NCI-H2196 treated with DMSO at 0.1 percent for 48 hours (cell line): ENCODE results near the gene ADGRA1.

Source experiments
- DNase-seq: peaks from one replicate; lab custom pipeline; 2025; ENCODE audit not compliant: unreplicated experiment; lab: John Stamatoyannopoulos, UW

The ADGRA1 gene

DNA sequence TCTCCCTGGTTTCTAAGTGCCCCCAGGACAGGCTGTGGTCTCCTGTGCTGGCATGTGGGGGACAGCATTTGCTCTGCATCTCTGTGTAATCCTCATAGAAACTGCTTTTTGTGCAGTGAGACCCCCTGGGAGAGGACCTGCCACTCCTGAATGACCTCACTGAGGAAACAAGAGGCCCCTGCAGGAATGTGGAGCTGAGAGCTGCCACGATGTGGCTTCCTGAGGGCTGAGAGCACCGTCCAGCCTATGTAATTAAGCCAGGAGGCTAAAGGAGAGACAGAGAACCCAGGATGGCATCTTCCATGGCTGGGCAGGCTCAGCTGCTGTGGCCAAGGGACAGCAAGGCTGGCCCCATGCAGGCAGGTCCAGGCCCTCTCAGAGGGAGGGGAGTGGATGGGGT is 32.3 kb upstream of the ADGRA1 start:
- DNase-seq, result no peak

DNA sequence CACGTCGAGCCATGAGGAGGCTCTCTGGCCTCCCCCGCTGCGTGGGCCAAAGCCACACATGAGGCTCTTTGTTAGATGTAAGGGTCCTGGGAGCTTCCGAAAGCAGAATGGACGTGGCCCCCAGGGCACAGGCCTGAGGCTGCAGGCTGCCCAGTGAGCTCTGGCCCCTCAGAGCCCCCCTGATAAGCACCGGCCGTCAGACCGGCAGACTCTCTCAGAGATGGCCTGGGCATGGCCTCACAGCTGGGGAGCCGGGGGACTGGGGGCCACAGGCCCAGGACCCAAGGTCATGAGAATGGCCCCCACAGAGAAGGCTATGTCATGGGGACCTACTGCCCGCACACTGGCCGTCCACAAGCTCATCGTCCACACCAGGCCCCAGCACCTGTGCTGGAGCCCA is 31.7 kb upstream of the ADGRA1 start:
- DNase-seq, result no peak

DNA sequence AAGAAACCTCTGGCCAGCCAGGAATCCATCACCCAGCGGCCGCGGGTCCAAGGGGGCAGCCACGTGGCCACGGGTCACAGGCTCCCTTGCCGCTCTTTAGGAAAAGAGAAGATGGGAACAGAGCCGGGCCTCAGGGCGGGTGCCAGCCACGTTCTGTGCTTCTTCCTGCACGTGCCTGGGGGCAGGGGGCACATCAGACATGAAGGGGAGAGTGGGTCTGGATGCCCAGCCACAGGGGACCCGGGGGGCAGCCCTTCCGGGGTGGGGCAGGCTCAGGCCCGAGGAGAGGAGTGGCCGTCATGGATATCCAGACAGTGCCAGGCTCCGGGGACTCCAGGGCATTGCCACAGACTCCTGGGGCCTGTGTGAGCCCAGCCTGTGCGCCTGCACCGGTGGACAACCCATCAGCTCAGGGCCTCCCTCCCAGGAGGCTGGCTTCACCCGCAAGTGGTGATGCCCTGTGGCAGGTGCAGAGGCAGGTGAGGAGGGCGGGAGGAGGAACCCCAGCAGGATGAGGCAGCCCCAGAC is 31.0 kb upstream of the ADGRA1 start:
- DNase-seq, result no peak

DNA sequence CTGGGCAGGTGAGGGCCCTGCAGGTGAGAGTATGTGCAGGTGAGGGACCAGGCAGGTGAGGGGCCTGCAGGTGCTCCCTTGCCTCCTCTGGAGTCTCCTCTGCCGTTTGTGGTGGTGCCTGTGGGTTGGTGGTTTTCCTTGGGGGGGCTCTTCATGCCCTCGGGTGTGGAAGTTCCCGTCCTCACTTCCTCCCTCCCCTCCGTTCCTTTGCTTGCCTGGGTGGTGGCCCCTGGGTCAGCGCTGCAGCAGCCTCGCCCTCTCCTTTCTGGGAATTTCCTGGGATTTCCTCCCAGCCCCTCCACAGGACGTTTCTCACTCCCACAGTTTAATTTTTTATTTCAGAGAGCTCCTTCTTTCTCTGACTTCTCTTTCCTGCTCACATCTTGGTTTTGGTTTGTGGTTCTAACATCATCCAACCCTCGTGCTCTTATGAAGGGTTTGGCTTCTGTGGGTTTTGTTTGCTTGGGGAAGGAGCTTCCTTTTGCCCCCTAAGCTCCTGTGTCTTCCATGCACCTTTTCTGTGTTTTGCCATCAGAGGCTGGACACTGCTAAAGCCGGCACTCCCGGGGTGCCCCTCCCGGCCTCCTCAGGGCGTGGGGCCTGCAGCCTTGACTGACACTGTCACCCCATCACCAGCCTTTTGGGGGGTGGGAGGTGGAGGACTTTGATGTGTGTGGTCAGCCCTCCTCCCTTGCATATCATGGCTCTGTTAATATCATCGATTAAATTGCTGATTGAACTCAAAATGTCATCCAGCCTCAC is 29.2 kb upstream of the ADGRA1 start:
- no peak for DNase-seq

DNA sequence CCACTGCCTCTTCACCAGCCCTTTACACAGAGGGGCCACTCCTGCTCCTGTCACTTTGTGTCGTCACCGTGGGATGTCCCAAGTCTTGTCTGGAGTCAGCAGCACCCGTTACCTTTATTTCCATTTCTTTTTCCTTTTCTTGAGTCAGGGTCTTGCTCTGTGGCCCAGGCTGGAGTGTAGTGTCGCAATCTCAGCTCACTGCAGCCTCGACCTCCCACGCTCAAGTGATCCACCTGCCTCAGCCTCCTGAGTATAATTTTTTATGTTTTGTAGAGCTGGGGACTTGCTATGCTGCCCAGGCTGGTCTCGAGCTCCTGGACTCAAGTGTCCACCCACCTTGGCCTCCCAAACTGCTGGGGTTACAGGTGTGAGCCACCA is 28.6 kb upstream of the ADGRA1 start:
- no peak for DNase-seq

DNA sequence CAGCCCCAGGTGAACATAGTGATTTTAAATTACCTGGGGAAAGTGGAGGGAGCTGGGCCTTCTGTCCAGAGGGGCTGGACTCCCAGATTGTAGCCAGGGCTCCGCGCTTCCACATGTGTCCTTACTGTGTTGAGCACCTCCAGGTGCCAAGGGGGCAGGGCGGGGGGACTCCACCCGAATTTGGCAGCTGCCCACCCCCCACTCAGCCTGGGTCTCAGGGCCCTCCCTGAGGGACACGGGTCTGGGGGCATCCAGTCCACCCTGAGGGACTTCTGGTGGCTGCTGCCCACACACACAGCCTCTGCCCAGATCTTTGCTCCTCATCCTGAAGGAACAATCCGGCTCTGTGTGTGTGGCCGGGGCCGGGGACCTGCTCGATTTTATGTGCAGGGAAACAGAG is 28.2 kb upstream of the ADGRA1 start:
- DNase-seq, result no peak

DNA sequence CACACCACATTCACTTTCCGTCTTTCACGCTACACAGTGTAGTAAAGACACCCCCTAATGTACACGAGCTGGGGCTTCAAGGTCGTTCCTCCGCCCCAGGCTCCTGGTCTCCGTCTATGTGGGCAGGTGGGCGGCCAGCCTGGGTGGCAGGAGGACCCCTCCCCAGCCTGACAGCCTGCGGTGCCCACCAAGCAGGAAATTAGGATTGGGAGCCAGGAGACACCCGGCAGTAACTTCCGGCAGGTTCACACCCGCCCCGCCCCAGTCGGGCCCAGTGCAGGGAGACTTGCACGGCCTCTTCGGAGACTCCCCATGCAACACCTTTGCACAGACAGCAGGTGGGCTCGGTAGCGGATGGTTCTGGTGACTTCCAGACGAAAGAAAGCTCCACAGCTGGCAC is 27.7 kb upstream of the ADGRA1 start:
- no peak for DNase-seq

DNA sequence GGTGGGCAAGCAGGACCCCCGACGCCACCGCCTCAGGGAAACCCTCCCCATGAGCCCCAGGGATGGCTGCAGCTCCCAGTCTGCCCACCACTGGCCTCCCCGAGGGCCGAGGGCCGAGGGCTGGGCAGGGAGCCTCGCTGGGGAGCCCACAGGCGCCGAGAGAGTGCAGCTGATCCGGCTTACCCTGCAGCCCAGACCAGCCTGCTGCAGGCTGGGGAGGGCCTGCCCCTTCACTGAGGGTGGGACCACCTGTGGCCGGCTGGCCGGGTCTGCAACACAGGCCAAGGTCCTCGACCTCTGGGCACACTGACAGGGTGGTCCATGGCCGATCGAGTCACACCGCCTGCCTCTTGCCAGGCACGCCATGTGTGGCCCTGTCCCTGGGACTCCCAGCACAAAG is 27.3 kb upstream of the ADGRA1 start:
- no peak for DNase-seq

DNA sequence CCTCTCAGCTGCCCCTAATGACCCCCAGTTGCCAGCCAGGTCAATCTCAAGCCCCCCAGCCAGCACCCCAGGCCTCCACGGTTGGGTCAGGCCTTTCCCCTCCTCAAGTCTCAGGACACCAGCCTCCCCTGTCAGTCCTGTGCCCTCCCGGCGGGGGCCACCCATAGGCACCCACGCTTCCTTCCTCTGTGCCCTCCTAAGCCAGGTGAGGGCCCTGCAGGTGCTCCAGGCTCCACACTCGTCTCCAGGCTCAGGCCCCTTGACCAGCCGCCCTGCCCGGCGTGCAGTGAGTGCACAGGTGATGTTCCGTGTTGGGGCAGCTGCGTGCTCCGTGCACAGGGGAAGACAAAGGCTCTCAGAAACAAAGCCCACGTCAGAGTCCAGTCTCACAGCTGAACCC is 26.8 kb upstream of the ADGRA1 start:
- no peak for DNase-seq

DNA sequence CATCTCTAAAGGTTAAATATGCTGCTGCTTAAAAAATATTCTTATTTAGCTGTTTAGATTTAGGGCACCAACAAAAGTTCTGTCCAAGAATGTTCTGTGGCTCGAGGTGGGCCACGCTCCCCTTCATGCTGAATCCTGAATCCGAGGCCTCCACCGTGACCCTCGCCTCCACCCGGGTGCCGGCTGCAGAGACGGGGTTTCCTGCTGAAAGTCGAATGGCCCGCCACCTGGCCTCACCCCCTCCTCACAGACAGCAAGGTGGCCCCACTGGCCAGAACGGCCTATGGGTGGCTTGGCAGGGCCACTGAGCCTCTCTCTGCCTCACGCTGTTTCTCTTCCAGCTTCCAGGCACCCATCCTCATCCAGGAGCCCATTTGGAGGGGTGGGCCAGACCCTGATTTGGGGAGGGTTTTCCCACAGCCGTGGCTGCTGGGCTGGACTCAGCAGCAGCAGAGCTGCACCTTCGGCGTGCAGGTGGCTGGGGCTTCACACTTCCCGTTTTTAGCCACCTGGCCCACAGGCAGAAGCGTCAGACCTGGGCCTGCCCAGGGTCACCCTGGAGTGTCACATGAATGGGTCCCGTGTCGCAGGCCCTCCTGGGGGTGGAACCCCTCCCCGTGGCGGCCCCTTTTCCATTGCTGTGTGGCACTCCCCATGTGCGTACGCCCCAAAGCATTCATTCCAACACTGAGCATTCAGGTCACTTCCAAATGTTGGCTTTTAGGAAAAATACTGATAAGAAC is 26.3 kb upstream of the ADGRA1 start:
- no peak for DNase-seq

DNA sequence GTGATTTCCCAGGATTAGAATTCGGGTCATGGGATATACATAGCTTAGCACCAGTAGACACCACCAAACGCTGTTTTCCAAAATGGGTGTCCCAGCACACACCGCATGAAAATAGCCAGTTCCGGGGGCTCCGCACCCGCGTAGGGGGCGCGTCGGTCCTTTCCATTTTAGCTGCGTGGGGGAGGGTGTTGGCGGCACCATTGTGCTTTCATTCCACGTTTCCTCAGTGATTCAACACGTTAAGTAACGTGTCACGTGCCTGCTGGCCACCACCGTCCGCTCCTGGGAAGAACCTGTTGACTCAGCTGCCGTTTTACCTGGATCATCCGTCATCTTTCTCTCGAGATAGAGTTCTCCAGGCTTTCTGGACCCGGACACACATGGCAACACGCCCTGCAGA is 25.6 kb upstream of the ADGRA1 start:
- DNase-seq, result no peak

DNA sequence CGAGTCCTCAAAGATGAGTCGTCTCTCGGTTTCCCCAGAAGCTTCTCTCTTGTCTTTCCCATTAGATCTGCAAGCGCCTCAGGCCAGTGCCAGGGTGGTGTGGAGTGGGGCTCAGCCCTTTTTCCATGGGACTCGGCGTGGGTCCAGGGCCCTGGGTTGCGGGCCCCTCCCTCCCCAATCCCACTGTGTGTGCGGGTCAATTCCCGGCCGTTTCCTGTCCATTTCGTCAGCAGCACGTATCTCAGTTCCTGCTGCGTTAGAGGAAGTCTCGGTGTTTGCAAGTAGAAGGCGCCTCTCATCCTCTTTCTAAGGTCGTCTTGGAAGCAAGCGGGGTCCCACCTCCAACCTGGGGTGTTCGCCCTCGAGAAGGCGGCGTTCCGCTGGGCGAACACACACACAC is 25.1 kb upstream of the ADGRA1 start:
- DNase-seq, result no peak

DNA sequence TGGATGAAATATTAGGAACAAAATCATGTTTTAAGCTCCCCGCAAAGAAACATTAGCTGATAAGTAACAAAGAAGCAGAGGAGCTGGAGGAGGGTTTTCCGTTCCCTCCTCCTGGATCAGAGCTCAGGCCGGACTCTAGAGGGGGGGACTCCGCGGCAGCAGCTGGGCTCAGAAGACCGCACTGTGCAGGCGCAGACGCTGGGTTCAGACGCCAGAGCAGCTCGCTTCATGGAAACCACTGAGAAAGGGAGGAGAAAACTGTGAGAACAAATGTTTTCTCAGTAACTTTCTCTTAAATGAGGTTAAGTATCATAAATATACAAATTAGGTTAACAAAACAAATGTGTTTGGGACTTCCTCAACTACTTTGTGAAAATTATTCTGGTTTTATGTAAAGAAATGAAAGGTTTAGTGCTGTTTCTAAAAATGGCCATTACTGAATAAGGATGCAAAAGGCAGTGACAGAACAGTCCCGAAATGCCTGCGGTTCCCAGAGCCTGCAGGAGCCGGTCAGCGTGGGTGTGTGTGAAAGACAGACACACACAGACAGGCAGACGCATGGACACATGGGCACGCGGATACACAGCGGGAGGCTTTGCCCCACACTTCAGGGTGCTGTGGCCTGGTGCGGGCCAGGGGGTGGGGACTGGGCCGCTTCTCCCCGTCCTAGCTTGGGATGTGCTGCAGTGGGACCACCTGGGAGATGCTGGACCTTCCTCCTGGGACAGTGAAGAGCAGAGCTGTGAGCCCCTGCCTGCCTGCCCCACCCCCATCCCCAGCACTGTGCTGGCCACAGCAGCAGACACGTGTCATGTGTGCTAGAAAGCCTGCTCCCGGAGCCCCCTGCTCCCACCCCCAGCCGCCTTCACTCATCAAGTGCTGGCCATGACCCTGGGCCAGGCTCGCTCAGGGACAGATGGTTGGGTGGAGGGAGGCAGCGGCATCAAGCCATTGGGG is 20.3 kb upstream of the ADGRA1 start:
- DNase-seq, result no peak

DNA sequence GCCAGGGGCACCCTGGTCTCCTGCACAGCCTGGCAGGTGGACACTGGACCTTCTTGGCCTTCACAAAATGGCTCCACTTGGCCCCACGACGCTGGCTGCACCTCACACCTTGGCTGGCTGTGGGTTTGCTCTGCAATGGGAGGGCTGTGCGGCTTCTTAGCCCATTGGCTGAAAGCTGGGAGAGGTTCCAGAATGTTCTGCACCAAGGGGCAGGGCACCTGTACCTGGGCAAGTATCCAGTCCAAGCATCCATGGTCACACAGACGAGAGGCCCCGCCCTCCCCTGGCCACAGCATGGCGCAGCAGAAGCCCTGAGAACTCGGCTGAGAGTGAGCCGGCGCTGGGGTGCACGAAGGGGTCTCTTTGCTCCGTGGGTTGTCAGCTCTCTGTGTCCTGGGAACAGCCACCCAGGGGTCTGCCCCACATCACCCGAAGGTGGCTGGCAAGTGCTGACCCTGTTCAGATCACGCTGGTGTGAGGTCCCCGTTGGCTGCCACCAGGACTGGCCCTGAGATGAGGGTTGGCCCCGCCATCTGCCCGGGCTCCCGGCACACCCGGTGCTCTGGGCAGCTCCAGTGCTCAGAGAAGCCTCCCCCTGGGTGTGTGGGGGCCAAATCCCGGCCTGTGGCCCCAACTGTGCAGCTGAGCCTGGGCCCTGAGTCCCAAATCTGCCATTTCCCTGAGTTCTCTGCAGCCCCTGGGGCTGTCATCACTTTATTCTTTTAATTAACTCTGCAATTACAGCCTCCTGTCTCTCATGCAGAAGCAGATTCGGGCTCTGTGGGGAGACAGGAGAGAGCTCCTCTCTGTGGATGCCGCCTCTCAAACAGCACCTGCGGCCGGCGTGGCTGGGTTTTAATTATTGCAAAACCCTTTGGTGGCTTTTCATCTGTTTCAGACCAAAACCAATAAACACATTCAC is 19.4 kb upstream of the ADGRA1 start:
- no peak for DNase-seq

DNA sequence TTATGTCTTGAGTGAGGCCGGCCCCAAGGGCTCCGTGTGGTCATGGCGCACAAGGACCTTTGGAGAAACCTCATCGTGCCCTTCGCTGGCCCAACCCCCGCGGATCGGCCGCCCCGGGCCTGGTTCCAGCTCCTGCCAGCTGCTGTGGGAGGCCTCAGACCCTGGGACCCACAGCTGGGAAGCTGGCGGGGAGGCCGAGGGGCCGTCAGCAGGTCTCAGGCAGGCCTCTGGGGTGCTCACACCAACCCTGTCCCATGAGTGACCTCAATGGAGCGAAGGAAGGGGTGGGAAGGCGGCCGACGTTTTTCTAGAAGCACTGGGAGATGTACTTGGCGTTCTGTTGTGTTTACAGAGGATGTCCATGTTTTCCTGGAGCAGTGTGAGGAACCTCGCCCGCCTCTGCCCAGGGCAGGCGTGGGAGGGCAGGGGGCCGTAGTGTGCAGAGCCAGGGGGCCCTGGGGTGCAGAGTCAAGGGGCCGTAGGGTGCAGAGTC is 18.6 kb upstream of the ADGRA1 start:
- DNase-seq, result no peak

DNA sequence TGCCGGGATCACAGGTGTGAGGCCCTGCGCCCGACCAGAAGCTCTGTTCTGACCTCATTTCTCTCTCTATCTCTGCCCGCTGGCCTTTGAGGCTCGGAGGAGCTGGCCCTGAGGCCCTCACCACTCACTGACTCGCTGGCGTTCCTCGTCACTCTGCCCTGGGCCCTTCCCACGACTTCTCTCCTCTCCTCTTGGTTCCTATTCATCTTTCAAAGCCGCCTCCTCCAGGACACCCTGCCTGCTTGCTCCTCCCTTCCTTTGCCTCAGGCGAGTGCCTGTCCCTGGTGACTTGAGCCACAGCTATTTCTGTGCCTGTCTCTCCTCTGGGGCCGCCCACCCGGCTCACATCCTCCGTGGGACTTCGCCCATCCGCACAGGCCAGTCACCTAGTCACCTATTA is 17.3 kb upstream of the ADGRA1 start:
- DNase-seq, result no peak

DNA sequence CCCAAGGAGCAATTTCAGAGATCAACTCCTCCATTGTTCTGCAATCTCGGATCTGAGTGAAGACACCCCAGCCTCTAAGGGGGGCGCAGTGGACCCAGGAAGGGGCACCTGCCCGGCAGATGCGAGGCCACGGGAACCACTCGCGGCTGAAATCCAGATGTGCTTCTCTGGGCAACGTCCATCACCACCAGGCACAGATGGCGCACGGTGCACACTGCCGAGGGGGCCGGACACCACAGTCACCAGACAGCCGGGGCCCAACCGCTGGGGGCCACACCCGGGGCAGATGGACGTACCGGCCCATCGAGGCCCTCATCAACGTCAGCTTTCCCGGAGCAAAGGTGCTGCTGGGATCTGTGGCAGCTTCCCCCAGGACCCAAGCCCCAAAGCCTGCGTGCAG is 16.9 kb upstream of the ADGRA1 start:
- DNase-seq, result no peak

DNA sequence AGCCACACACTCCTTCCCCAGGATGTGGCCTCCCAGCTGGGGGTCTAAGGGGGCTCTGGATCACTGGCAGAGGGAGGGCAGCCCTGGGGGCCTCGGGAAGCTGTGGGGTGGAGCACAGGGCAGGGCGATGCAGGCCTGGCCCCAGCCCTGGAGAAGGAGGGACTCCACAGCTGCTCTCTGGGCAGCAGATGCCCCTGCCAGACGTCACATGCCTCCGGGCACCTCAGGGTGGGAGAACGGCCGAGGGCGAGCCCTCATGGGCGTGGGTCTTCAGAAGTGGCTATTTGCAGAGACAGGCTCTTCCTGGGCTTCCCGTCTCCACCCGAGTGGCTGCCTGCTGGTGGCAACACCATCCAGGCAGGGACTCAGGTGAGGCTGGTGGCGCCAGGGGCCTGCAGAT is 16.0 kb upstream of the ADGRA1 start:
- no peak for DNase-seq

DNA sequence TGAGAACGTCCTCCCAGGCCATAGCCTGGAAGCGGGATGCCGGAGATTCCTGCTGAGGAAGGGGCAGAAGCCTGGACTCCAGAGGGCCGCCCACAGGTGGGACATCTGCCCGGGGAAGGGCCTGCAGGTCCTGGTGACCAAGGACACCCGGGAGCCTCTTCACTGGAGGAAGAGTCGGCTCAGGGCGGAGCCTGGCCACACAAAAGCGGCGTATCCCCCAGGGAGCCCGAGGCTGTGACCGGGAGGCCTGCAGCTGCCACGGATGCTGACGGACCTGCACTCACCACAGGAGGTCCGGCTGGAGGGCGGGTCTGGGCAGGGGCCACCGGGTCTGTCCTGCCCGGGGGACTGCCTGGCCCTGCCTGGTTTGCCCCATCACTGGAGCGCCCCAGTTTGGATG is 15.5 kb upstream of the ADGRA1 start:
- no peak for DNase-seq

DNA sequence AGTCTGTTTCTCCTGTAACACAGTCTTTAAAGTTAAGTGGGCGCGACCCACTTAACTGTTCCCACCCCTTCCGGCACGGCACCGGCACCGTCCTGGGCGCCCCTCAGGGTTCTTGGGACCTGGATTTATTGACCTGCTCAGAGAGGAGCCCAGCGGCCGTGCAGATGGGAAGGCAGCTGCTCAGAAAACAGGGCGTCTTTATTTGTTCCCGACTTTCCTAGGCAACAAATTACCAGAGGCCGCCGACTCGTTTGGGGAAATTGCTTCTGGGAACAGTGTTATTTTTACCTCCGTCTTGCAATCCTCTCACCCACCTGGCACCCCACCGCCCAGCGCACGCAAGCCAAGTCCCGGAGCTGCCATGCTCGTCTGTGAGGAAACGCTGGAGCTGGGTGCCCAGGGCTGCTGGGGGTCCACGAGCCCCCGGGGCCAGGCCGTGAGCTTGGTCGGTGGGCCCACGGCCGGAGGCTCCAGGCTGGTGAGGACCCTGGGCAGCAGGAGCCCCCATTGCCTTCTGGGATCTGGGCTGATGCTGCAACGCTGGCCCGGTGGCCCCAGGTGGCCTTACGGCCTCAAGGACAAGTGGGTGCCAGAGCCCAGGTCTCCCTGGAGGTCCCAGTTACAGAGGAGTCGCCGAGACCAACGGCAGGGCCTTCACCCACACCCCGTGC is 14.9 kb upstream of the ADGRA1 start:
- no peak for DNase-seq
